HS-27A (cell line): ENCODE measurements around the gene CENPV.

Experiments used
- DNase-seq: peaks from one replicate; pipeline ENCODE4 v3.0.0-alpha.2; 2012; ENCODE audit warnings: low read depth, missing footprints

Gene CENPV

GRCh38 chr17:16358394-16358793 is 5.1 kb upstream of the CENPV start:
- no peak for DNase-seq

- DNase-seq = no peak
Observed at GRCh38 chr17:16354585-16354984, 1.3 kb upstream of the CENPV start.

GRCh38 chr17:16352667-16353316 is 477 bp downstream of the CENPV start:
- DNase-seq = no peak

GRCh38 chr17:16352303-16352666 is 984 bp downstream of the CENPV start:
- no peak for DNase-seq

GRCh38 chr17:16351831-16352230 is 1.4 kb downstream of the CENPV start:
- no peak for DNase-seq

GRCh38 chr17:16349431-16349830 is 3.8 kb downstream of the CENPV start:
- DNase-seq = no peak

GRCh38 chr17:16348586-16348985 is 4.7 kb downstream of the CENPV start:
- no peak for DNase-seq

GRCh38 chr17:16346721-16347271 is 6.5 kb downstream of the CENPV start:
- DNase-seq = no peak

- DNase-seq = no peak
Observed at GRCh38 chr17:16345565-16345964, 7.7 kb downstream of the CENPV start.

- no peak for DNase-seq
Observed at GRCh38 chr17:16343569-16343968, 9.7 kb downstream of the CENPV start.

- no peak for DNase-seq
Observed at GRCh38 chr17:16342979-16343378, 10.3 kb downstream of the CENPV start.

- DNase-seq = no peak
Observed at GRCh38 chr17:16339959-16340358, 13.3 kb downstream of the CENPV start.

GRCh38 chr17:16339402-16339801 is 13.9 kb downstream of the CENPV start:
- no peak for DNase-seq

GRCh38 chr17:16338391-16338790 is 14.9 kb downstream of the CENPV start:
- DNase-seq = no peak

- no peak for DNase-seq
Observed at GRCh38 chr17:16329519-16330271, 23.6 kb downstream of the CENPV start.

- no peak for DNase-seq
Observed at GRCh38 chr17:16328997-16329396, 24.3 kb downstream of the CENPV start.

GRCh38 chr17:16327018-16327417 is 26.3 kb downstream of the CENPV start:
- DNase-seq = no peak

GRCh38 chr17:16325964-16326363 is 27.3 kb downstream of the CENPV start:
- no peak for DNase-seq

GRCh38 chr17:16322636-16323035 is 30.6 kb downstream of the CENPV start:
- peak; percentile 75 for DNase-seq

GRCh38 chr17:16319969-16320368 is 33.3 kb downstream of the CENPV start:
- DNase-seq = no peak

GRCh38 chr17:16314859-16315258 is 38.4 kb downstream of the CENPV start:
- no peak for DNase-seq

- no peak for DNase-seq
Observed at GRCh38 chr17:16314189-16314588, 39.1 kb downstream of the CENPV start.
